ENCODE measurements around the gene RPRD1B.

RPRD1B gene, protein sequence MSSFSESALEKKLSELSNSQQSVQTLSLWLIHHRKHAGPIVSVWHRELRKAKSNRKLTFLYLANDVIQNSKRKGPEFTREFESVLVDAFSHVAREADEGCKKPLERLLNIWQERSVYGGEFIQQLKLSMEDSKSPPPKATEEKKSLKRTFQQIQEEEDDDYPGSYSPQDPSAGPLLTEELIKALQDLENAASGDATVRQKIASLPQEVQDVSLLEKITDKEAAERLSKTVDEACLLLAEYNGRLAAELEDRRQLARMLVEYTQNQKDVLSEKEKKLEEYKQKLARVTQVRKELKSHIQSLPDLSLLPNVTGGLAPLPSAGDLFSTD

DNA sequence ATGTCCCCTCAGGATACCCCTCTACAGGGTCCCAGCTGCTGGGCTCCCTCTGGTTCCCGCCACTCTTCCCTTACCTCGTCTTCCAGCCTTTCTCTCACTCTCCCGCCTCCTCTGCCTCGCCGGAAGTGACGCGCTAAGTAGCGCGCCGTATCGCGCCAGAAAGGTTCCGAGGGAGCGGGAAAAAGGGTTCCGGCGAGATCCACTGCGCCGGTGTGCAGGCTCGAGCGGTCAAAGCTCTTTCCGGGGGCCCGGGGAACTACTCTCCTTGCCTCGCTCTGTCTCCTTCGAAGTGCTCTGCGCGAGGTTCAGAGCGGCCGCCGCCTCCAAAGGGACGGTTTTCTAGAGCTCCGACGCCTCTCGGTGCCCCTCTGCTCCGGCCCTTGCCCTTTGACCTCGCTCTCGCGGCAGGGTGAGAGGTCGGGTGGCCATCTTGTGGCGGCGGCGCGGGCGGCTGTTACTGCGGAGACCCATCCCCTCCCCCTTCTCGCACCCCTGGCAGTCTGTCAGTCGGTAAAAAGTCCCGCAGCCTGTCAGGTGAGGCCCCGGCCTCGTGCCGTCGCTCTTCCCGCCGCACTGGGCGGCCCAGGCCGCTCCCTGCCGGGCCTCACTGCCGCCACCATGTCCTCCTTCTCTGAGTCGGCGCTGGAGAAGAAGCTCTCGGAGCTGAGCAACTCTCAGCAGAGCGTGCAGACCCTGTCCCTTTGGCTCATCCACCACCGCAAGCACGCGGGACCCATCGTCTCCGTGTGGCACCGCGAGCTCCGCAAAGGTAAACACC lies at the start of gene RPRD1B, which contains the start of gene TTI1:
Gene RPRD1B (plus strand): TSS at position 417 of the 778 bp plus-strand sequence. CDS start 202 bp downstream, at position 619.
Gene TTI1 (minus strand): TSS at position 127 of the 778 bp plus-strand sequence. CDS start 19,640 bp downstream, outside the sequence.
- peak; percentile 85 for DNase-seq (ENCODE audit: low read depth)

DNA sequence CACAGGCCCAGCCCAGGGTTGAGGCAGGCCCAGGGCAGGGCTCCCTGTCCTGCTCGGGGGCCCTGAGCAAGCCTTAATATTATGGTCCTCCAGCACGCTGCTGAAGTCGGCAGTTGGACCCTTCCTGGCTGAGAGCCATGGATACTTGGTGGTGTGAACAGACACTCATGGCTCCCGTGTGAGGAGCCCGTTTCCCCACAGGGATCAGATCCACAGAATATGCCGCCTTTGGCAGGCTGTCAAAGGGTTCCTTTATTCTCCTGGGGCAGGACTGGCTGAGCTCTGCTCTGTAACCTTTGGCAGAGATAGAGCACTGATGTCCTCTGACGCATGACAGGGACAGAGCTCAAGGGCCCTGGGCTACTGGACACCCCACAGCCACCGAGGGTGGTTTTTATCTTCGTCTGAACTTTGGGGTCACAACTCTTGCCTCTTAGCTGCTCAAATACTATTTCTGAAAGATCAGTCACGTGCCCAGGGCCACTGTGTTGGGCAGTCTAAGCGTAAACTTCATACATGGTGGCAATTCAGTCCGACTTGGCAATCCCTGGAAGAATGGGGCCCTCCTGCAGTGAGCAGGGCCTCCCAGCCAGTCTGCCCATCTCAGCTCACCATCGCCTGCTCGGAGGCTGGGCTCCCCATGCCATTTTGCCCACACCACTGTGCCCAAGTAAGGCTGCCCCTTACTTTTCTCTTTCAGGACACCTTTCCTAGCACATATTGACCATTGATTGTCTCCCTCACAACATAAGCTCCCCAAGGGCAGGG lies 49.3 kb upstream of the RPRD1B start:
- no peak for DNase-seq (ENCODE audit: low read depth)

DNA sequence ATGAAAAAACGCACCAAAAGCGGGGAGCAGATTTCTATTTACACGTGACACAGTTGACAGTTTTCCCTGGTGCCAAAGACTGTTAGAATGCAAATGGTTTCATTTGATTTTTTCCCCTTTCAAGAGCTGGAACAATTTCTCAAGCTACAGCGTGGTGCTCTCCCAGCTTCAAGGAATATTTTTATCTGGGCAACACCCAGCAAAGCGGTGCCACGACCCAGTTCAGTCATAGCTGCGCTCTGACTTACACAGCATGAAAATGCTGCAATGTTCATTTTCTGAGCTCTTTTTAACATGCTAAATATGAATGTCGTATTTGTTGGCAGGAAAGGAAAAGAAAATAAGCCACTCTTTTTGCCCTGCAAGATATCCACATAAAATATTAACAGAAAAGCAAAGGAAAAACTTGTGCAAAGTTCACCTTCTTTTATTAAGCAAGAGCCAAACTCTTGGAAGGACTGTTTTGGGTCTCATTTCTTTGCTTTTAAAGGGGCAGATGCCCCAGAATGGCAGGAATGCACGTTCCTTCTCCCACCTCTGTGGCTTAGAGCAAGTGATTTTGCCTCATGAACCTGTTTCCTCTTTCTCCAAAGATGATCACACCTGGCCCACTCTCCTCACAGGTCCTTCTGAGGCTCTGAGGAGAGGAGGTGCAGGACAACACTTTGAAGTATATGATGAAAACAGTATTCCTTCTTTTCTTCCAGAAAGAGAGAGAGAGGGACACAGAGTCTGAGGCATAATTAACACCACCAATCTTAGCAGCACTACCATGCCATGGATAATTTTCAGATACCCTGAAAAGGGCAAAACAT lies 47.3 kb upstream of the RPRD1B start:
- no peak for DNase-seq (ENCODE audit: low read depth)

- no peak for DNase-seq (ENCODE audit: low read depth)
These were observed 46.5 kb upstream of the RPRD1B start for GRCh38 chr20:37986873-37987601.

DNA sequence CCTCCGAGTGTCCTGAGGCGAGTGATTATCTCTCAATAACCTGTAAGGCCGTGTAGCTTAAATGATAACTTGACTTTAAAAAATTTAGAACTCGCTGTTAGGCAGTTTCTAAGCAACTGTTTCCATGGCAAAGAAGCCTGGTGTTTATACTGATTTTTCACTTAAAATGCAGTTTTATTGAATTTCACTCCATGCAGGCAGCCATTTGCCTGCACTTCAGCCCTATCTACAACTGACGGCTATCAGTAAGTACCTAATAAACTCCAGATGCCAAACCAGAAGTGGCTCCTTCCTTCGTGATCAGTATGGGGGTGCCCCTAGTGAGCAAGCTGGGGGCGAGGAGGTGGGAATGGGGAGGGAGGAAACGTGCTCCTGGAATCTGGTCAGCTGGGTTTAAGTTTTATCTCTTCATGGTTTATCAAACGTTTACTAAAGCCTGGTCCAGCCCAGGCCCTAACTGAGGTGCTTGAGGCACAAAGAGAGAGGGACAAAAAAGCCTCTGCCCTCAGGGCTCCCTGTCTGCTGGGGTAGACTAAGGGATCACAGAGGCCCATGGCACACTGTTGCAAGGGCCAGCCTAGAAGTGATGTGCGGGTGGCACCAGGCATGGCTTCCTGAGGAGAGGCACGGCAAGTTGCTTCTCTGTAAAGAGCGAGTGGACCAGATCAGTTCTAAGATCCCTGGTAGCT lies 45.8 kb upstream of the RPRD1B start:
- no peak for DNase-seq (ENCODE audit: low read depth)

DNA sequence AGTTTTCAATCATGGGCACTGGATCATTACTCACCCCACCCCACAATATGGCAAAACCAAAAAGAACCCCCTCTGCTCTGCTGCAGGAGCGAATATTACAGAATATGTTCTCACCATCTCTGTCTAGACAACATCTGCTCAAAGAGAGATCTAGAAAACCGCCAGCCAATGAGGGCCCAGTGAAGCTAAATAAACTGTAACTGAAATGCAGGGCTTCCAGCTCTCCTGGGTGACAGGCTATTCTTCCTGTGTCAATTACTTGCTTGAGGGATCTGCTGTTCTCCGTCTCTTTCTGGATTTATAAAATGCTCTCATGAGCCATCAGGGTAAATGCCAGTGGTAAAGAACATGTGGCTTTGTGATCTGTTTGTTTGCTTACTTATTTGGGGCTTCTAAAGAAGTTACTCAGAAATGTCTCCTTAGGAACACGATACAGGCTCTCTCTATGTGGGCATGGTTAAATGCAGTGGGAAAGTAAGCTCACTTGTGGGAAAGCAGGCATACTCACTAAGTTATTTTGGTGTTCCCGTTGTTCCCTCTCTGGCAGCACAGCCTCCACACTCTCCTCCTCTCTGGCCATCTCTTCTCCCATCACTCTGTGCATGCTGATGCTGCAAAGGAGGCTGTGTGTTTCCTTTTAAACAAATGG lies 45.1 kb upstream of the RPRD1B start:
- no peak for DNase-seq (ENCODE audit: low read depth)

DNA sequence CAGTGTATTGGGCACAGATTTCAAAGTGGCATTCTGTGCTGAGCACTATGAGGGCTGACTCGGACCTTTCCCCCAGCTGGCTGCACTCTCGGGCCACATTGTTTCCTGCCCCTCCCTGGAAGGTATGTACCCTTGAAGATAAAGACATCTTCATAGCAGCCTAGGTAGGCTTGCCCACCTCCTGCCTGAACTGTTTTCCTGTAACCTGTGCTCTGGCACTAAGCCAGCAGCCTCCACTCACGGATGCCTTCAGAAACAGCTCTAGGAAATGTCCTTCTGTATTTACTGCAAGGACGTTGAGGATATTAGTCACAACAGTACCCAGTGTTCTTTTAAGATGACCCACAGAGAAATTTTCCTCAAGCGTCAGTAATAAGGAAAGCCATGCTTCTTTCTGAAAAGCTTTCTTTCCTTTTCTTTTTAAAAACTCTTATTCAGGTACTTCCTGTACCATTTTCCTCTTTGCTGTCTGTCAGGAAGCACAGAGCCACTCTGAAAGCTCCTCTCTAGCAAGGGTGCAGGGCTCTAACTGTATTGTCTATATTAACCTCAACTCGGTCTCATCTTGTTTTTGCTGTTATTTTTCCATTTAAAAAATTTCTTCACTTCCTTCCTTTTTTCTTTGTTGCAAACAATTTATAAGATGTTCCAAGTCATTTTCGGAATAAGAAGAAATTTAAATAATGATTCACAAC lies 43.8 kb upstream of the RPRD1B start:
- DNase-seq (ENCODE audit: low read depth) = no peak

DNA sequence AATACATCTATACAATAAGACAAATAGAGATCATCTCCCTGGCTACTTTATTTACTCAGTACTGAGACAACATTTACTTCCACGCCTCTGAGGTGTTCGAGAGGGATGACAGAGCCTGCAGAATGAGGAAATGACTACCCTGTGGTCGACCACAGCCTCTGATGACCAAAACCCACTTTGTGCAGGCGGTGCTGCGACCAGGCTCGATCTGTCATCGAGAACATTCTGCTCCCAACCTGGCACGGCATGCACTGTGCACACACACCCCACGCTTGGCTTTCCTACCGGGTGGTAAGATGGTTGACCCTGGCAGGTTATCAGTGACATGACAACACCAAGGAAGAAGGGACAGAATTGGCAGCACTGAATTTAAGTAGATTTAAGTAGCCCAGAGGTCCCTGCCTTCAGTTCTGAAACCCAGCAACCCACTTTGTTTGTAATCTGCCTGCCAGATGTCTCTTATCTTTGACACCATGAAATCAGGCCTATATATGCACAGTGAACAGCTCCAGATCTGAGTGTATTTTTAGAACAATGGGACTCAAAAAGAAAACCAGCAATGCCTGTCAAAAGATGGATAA lies 42.9 kb upstream of the RPRD1B start:
- DNase-seq (ENCODE audit: low read depth) = peak; percentile 43

DNA sequence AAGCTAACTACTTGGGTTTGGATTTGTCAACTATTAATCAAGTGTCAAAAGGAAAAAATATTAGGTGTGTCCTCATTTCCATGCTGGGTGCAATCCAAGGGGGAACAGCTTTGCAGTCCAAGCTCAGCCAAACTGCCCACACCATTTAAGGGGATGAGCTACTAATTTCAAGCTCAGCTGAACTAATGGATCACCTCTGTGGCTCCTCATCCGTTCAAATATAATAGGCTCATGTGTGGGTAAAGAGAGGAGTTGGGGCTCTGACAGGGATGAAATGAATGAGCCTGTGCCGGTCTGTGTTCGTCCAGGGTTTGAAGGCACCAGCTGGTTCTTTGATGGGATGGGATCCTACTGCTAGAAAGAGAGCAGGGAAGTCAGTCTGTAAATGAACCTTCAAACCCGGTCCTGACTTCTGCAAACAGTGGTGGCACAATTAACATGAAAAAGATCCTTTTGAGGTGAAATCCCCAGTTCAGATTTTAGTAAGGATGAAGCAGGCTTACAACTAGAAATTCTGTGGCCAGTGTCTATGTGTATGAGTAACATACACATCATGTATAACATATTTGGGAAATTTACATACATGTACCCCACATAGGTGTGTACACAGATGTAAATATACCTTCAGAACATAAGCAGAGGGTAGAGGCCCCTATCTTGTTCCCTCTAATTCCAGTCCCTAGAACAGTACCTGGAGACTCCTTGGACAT lies 42.2 kb upstream of the RPRD1B start:
- no peak for DNase-seq (ENCODE audit: low read depth)

GRCh38 chr20:37991908-37992307 lies 41.6 kb upstream of the RPRD1B start:
- DNase-seq (ENCODE audit: low read depth) = no peak

- peak; percentile 11 for DNase-seq (ENCODE audit: low read depth)
These were observed 40.6 kb upstream of the RPRD1B start for GRCh38 chr20:37992802-37993409.

DNA sequence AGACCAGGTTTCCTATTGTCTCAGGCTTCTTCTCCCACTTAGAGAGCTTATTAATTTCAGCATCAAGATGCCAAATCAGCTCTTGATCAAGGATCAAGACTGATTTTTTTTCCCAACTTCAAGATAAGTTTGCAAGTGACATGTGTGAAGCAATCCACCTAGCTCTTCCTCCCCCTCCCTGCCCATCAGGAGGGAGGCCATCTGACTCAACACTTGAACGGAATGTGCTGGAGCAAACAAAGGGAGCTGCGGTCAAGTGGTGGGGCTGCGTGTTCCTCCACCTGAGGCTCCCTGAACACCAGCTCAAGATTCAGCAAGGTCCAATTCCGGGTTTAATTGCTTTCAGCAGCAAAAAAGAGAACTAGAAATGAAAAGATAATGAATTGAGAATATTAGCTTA lies 39.0 kb upstream of the RPRD1B start:
- no peak for DNase-seq (ENCODE audit: low read depth)

GRCh38 chr20:37995856-37996605 lies 37.5 kb upstream of the RPRD1B start:
- no peak for DNase-seq (ENCODE audit: low read depth)

- DNase-seq (ENCODE audit: low read depth) = no peak
These were observed 36.0 kb upstream of the RPRD1B start for GRCh38 chr20:37997516-37997915.

DNA sequence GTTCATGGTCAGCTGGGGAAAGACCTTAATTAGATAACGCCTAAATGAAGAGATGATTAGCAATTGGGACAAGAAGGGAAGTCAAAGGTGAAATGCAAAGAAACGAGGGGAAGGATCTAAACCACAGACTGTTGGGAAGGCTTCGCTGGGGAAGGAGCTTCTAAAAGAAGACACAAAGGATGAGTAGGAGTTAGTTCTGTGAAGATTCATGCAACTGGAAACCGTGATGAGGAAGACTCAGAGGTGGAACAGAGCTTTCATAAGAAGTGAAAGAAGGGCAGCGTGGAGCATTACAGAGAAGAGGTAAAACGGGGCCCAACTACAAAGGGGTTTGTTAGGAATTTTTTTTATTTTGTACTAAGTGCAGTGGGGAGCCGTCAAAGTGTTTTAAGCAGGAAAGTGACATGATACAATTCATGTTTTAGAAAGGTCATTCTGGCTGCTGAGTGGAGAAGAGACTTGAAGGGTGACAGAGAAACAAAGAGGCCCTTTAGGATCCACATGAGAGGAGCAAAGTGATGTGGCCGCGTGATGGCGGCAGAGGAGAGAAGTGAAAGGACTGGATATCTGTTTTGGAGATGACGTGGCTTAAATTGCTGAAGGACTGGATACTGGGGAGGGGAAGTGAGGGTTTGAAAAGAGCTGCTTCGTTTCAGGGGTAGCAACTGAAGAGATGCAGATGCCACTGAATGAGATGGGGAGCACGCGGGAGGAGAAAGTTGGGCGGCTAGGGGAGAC lies 33.9 kb upstream of the RPRD1B start:
- no peak for DNase-seq (ENCODE audit: low read depth)

GRCh38 chr20:38000293-38000692 lies 33.3 kb upstream of the RPRD1B start:
- DNase-seq (ENCODE audit: low read depth) = no peak
